Measurements from ENCODE around the gene CEP164.

CEP164 gene

GRCh38 chr11:117409511-117409910 lies 81.9 kb downstream of the CEP164 start:
- Histone ChIP-seq H3K36me3 (ENCODE audit: control insufficient read depth, insufficient read depth, low read length) (peaks cover 11% of the 10 kb centered on the region), H3K4me3 (ENCODE audit: low read depth, low read length) (no peak overlapping the region)

DNA sequence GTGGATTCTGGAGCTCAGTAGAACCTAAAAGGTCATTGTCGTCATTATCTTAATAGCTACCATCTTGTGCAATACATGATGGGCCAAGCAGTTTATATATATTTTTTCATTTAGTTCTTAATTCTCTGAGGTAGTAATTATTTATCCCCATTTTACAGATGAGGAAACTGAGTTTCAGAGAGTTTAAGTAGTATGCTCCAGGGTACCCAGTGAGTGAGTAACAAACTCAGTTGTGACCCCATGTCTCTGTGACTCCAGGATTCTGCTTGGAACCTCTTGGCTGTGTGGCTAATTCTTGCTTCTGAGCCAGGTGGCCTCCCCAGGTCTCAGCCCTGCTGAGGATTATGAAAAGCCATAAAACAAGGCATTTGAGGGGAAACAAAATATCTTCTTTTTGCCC lies 82.6 kb downstream of the CEP164 start:
- H3K4me1 ChIP-seq (ENCODE audit: control insufficient read depth, insufficient read depth, low read length) = peaks cover 2% of the 10 kb centered on the region
- no peak overlapping the region for H3K4me3 ChIP-seq (ENCODE audit: low read depth, low read length)
- no peaks in the 10 kb centered on the region for H3K27me3 ChIP-seq (ENCODE audit: control insufficient read depth, insufficient read depth, low read length)
- H3K36me3 ChIP-seq (ENCODE audit: control insufficient read depth, insufficient read depth, low read length) = peaks cover 11% of the 10 kb centered on the region
- H3K9me3 ChIP-seq (ENCODE audit: control insufficient read depth, insufficient read depth, low read length) = no peaks in the 10 kb centered on the region
- H3K9ac ChIP-seq (ENCODE audit: low read depth, low read length) = no peak overlapping the region

More at GRCh38 chr11:117409511-117409910, 81.9 kb downstream of the CEP164 start:
- H3K9me3 ChIP-seq (ENCODE audit: control insufficient read depth, insufficient read depth, low read length) = no peaks in the 10 kb centered on the region
- no peaks in the 10 kb centered on the region for H3K27me3 ChIP-seq (ENCODE audit: control insufficient read depth, insufficient read depth, low read length)
- H3K4me1 ChIP-seq (ENCODE audit: control insufficient read depth, insufficient read depth, low read length) = peaks cover 2% of the 10 kb centered on the region
- H3K9ac ChIP-seq (ENCODE audit: low read depth, low read length) = no peak overlapping the region

DNA sequence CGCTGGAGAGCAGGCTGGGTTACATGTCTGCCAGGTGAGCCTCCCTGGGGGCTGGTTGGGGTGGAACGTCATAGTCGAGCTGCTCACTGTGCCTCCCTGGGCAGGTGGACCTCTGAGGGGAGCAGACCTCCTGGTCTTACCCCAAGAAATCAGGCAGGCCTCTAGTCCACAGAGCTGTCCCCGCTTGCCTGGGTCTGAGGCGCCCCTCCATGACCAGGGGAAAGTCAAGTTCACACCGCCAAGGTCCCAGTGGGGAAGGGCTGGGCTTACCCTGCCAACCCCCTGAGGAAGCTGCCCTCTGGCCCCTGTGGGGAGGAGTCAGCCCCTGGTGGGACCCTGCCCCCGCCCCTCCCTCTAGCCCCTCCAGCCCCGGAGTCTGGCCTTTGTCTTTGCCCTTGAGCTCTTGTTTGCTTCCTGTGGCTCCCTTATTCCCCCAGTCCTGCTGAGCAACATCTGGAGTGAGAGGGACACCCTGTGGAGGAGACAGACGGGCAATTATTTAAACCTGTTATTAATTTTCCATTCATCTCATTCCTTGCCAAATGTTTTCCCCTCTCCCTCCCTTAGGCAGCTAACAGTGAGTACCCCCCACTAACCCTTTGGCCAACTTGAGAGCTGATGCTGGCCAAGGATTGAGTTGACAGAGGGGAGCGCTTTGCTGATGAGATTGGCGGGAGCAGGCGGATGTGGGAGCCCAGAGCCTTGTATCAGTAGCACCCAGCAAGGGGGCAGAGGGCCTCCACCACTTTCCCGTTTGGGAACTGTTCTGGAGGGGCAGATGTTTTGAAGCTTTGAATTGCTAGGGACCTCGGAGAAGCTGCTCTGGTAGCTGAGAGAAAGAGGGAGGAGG lies 83.4 kb downstream of the CEP164 start:
- H3K4me3 ChIP-seq (ENCODE audit: low read depth, low read length) = no peak overlapping the region
- no peak overlapping the region for H3K9ac ChIP-seq (ENCODE audit: low read depth, low read length)
- peaks cover 11% of the 10 kb centered on the region for H3K36me3 ChIP-seq (ENCODE audit: control insufficient read depth, insufficient read depth, low read length)
- H3K4me1 ChIP-seq (ENCODE audit: control insufficient read depth, insufficient read depth, low read length) = peaks cover 2% of the 10 kb centered on the region
- no peaks in the 10 kb centered on the region for H3K9me3 ChIP-seq (ENCODE audit: control insufficient read depth, insufficient read depth, low read length)
- H3K27me3 ChIP-seq (ENCODE audit: control insufficient read depth, insufficient read depth, low read length) = no peaks in the 10 kb centered on the region

GRCh38 chr11:117411736-117412135 lies 84.1 kb downstream of the CEP164 start:
- Histone ChIP-seq H3K9ac (ENCODE audit: low read depth, low read length) (no peak overlapping the region), H3K36me3 (ENCODE audit: control insufficient read depth, insufficient read depth, low read length) (peaks cover 11% of the 10 kb centered on the region), H3K4me3 (ENCODE audit: low read depth, low read length) (no peak overlapping the region), H3K9me3 (ENCODE audit: control insufficient read depth, insufficient read depth, low read length) (no peaks in the 10 kb centered on the region), H3K27me3 (ENCODE audit: control insufficient read depth, insufficient read depth, low read length) (no peaks in the 10 kb centered on the region), H3K4me1 (ENCODE audit: control insufficient read depth, insufficient read depth, low read length) (peaks cover 2% of the 10 kb centered on the region)

DNA sequence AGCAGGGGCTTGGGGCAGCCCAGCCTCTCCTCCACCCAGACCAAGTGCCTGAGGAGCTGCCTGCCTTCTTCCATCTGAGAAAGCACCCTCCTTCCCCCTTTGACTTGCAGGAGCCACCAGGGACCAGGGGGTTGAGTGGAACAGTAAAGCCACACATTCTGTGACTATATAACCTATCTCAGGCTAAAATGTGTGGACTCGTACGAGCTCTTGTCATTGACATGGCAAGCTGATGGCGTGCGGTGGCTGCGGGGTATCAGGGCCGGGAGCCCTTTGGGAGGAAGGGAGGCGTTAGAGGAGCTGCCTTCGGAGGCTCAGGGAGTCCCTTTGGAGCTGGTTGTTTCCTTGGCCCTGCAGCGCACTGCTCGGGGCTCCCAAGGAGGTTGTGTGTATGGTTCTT lies 84.5 kb downstream of the CEP164 start:
- no peaks in the 10 kb centered on the region for H3K9me3 ChIP-seq (ENCODE audit: control insufficient read depth, insufficient read depth, low read length)
- peaks cover 11% of the 10 kb centered on the region for H3K36me3 ChIP-seq (ENCODE audit: control insufficient read depth, insufficient read depth, low read length)
- H3K4me1 ChIP-seq (ENCODE audit: control insufficient read depth, insufficient read depth, low read length) = peaks cover 2% of the 10 kb centered on the region
- no peak overlapping the region for H3K4me3 ChIP-seq (ENCODE audit: low read depth, low read length)
- H3K27me3 ChIP-seq (ENCODE audit: control insufficient read depth, insufficient read depth, low read length) = no peaks in the 10 kb centered on the region
- no peak overlapping the region for H3K9ac ChIP-seq (ENCODE audit: low read depth, low read length)

GRCh38 chr11:117412653-117413275 lies 85.1 kb downstream of the CEP164 start:
- Histone ChIP-seq H3K9ac (ENCODE audit: low read depth, low read length) (no peak overlapping the region), H3K4me1 (ENCODE audit: control insufficient read depth, insufficient read depth, low read length) (peaks cover 2% of the 10 kb centered on the region), H3K27me3 (ENCODE audit: control insufficient read depth, insufficient read depth, low read length) (no peaks in the 10 kb centered on the region), H3K36me3 (ENCODE audit: control insufficient read depth, insufficient read depth, low read length) (peaks cover 11% of the 10 kb centered on the region), H3K4me3 (ENCODE audit: low read depth, low read length) (no peak overlapping the region), H3K9me3 (ENCODE audit: control insufficient read depth, insufficient read depth, low read length) (no peaks in the 10 kb centered on the region)

DNA sequence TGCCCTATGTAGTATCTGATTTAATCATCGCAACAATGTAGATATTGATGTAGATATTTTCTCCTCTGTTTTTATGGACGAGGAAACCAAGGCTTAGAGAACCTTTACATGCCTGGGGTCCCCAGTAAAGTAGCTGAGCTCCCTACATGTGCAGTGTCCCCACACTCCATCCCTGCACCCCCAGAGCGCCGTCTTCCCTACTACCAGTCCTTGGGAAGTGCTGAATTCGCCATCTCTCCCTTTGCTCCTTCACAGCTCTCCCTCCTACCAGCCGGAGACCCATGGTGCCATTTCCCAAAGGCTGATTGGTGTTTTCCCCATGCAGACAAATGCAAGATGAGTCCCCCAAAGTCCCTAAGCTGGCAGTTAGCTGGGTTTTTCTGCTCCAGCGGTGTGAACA lies 86.0 kb downstream of the CEP164 start:
- Histone ChIP-seq H3K27me3 (ENCODE audit: control insufficient read depth, insufficient read depth, low read length) (no peaks in the 10 kb centered on the region), H3K4me3 (ENCODE audit: low read depth, low read length) (no peak overlapping the region), H3K9me3 (ENCODE audit: control insufficient read depth, insufficient read depth, low read length) (no peaks in the 10 kb centered on the region), H3K36me3 (ENCODE audit: control insufficient read depth, insufficient read depth, low read length) (peaks cover 4% of the 10 kb centered on the region), H3K4me1 (ENCODE audit: control insufficient read depth, insufficient read depth, low read length) (peaks cover 2% of the 10 kb centered on the region), H3K9ac (ENCODE audit: low read depth, low read length) (no peak overlapping the region)

GRCh38 chr11:117414724-117415123 lies 87.1 kb downstream of the CEP164 start:
- Histone ChIP-seq H3K4me1 (ENCODE audit: control insufficient read depth, insufficient read depth, low read length) (peaks cover 2% of the 10 kb centered on the region), H3K9ac (ENCODE audit: low read depth, low read length) (no peak overlapping the region), H3K4me3 (ENCODE audit: low read depth, low read length) (no peak overlapping the region), H3K36me3 (ENCODE audit: control insufficient read depth, insufficient read depth, low read length) (no peaks in the 10 kb centered on the region), H3K27me3 (ENCODE audit: control insufficient read depth, insufficient read depth, low read length) (no peaks in the 10 kb centered on the region), H3K9me3 (ENCODE audit: control insufficient read depth, insufficient read depth, low read length) (no peaks in the 10 kb centered on the region)

DNA sequence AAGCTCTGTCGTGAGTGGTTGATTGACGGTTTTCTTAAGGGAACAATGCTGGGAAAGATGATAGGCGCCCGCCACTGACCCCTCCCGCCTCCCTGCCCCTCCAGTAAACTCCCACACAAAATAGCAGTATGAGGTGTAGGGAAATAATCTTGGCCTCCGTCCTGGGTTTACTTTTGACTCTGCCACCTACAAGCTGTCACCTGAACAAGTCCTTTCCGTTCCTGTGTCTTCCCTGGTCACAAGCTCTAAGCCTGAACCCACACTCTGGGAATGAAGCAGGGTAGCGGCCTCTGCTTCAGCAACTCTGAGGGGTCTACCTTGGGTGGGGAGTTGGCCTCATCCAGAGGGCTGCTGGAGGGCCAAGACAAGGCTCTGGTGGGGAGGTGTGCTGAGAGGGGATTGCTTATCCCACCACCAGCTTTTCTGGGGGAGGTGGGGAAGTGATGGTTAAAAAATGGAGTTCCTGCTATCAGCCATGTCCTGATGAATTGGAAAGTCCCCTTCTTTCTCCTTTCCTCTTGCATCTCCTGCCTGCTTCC lies 87.8 kb downstream of the CEP164 start:
- no peaks in the 10 kb centered on the region for H3K36me3 ChIP-seq (ENCODE audit: control insufficient read depth, insufficient read depth, low read length)
- peaks cover 2% of the 10 kb centered on the region for H3K4me1 ChIP-seq (ENCODE audit: control insufficient read depth, insufficient read depth, low read length)
- H3K4me3 ChIP-seq (ENCODE audit: low read depth, low read length) = no peak overlapping the region
- H3K9me3 ChIP-seq (ENCODE audit: control insufficient read depth, insufficient read depth, low read length) = no peaks in the 10 kb centered on the region
- no peak overlapping the region for H3K9ac ChIP-seq (ENCODE audit: low read depth, low read length)
- H3K27me3 ChIP-seq (ENCODE audit: control insufficient read depth, insufficient read depth, low read length) = no peaks in the 10 kb centered on the region

GRCh38 chr11:117417342-117417741 lies 89.7 kb downstream of the CEP164 start:
- no peak overlapping the region for H3K4me3 ChIP-seq (ENCODE audit: low read depth, low read length)
- no peaks in the 10 kb centered on the region for H3K4me1 ChIP-seq (ENCODE audit: control insufficient read depth, insufficient read depth, low read length)

DNA sequence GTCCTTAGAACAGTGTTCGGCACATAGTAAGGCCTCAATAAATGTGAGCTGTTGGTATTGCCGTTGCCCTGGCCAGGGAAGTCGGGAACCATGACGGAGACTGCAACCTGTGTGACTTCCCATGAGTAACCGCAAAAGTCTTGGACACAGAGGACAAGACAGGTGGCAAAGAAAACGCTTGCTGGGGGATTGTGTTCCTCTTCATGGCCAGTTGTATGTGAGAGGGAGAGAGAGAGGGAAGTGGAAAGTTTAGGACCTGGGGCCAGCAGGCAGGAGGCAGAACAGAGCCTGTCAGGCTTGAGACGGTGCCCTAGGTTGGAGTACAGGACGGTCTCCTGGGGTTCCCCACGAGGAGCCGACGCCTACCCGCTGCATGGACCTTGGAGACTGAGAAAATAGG lies 90.2 kb downstream of the CEP164 start:
- H3K4me3 ChIP-seq (ENCODE audit: low read depth, low read length) = no peak overlapping the region
- H3K4me1 ChIP-seq (ENCODE audit: control insufficient read depth, insufficient read depth, low read length) = no peaks in the 10 kb centered on the region
- no peak overlapping the region for H3K9ac ChIP-seq (ENCODE audit: low read depth, low read length)
- no peaks in the 10 kb centered on the region for H3K36me3 ChIP-seq (ENCODE audit: control insufficient read depth, insufficient read depth, low read length)
- no peaks in the 10 kb centered on the region for H3K9me3 ChIP-seq (ENCODE audit: control insufficient read depth, insufficient read depth, low read length)
- no peaks in the 10 kb centered on the region for H3K27me3 ChIP-seq (ENCODE audit: control insufficient read depth, insufficient read depth, low read length)

More at GRCh38 chr11:117417342-117417741, 89.7 kb downstream of the CEP164 start:
- H3K27me3 ChIP-seq (ENCODE audit: control insufficient read depth, insufficient read depth, low read length) = no peaks in the 10 kb centered on the region
- H3K36me3 ChIP-seq (ENCODE audit: control insufficient read depth, insufficient read depth, low read length) = no peaks in the 10 kb centered on the region
- no peaks in the 10 kb centered on the region for H3K9me3 ChIP-seq (ENCODE audit: control insufficient read depth, insufficient read depth, low read length)
- H3K9ac ChIP-seq (ENCODE audit: low read depth, low read length) = no peak overlapping the region

All from iPS-15b (cell line).